Measurements from ENCODE around the gene CXXC1.
"Not testable (repeated sequence)": the region's sequence is repeated elsewhere in the genome, so short reads cannot be mapped to it uniquely, and the experiment has no call there.

CXXC1 gene

GRCh38 chr18:50297621-50298442 lies 10.3 kb upstream of the CXXC1 start:
- peak; percentile 38 for DNase-seq (ENCODE audit: low read depth)

DNA sequence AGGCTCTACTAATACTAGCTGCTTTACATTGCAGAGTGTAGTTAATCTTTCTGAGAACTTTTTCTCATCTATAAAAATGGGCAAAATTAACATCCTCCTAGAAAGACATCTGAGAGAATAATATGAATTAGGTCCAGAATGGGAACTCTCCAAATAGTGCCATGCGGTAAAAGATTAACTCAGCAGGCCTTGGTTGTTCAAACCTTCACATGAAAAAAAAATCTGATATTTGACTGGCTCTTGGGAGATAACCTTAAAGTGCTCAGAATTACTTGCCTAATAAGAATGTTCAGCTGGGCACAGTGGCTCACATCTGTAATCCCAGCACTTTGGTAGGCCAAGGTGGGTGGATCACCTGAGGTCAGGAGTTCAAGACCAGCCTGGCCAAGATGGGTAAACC lies 5.5 kb upstream of the CXXC1 start:
- DNase-seq (ENCODE audit: low read depth), result no peak

DNA sequence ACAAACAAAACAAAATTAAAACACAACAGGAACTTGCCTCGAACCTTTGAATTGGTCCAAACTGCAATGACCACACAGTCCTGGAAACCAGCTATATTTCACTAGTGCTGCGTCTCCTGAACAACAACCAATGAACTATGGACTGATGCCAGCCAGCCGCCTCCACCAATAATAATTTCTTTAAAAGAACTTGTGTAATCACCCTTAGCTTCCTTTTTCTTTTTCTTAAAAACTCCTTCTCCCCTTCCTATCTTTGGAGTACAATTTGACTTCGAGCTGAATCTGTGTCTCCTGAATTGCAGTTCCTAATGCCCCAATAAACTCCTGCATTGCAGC lies 1.6 kb upstream of the CXXC1 start:
- no peak for DNase-seq (ENCODE audit: low read depth)

DNA sequence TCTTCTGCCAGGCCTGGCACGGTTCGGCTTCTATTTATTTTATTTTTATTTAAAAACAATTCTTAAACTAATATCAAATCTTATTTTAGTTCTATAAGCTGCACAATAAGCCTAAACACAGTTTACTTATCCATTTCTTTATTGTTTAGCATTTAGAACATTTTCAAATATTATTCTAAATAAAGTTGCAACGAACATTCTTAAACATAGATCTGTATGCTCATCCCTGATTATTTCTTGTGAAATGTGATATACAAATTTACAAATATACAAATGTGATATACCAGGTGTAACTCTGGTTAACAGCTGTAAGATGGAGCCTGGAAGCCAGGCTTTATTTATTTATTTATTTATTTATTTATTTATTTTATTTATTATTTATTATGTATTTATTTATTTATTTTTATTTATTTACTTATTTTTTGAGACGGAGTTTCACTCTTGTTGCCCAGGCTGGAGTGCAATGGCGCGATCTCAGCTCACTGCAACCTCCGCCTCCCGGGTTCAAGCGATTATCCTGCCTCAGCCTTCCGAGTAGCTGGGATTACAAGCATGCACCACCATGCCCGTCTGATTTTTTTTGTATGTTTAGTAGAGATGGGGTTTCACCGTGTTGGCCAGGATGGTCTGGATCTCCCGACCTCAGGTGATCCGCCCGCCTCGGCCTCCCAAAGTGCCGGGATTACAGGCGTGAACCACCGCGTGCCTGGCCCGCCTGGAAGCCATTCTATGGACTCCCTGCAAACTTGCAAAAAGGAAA lies 1.0 kb upstream of the CXXC1 start:
- not testable (repeated sequence) for DNase-seq (ENCODE audit: low read depth)

DNA sequence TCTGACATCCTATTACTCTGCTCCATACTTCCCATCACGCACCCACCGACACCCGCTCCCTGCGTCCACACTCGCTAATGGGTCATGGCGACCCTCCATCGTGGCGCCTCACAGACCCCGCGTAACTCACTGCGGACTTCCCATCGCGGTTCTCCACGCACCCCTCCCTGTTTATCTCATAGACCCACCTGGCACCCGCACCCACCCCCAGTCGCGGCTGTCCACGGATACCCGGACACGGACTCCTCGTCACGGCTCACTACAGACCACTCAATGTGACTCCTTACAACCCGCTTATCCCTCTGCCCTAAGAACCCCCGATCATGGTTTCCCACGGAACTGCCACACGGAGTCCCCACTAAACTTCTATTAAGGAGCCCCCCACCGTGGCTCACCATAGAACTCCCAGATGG lies 458 bp downstream of the CXXC1 start:
- DNase-seq (ENCODE audit: low read depth), result no peak

DNA sequence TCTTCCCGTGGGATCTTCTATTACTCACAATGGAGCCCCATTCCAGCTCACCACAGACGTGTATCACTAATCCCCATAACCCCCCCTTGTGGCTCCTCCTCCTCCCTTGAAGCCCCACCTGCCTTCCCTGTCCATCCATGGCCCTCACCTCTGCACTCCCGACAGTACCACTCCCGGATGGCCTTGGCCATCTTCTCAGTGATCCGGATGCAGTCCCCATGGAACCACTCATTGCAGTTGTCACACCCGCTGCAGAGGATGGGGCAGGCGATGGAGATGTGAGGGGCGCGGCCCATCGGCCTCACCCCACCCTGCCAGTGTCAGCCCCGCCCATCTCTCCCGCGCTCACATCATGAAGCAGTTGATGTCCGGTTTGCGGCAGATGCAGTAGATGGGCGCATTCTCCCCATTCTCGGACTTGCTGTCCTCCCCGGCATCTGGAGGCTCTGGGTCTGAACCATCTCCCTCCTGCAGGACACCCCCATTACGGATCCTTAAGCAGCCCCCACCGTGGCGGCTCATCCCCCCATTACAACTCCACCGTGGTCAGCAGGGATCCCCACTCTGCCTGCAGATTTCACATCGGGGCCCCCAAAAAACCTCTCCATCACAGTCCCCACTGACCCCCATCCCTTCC lies 983 bp downstream of the CXXC1 start:
- no peak for DNase-seq (ENCODE audit: low read depth)

DNA sequence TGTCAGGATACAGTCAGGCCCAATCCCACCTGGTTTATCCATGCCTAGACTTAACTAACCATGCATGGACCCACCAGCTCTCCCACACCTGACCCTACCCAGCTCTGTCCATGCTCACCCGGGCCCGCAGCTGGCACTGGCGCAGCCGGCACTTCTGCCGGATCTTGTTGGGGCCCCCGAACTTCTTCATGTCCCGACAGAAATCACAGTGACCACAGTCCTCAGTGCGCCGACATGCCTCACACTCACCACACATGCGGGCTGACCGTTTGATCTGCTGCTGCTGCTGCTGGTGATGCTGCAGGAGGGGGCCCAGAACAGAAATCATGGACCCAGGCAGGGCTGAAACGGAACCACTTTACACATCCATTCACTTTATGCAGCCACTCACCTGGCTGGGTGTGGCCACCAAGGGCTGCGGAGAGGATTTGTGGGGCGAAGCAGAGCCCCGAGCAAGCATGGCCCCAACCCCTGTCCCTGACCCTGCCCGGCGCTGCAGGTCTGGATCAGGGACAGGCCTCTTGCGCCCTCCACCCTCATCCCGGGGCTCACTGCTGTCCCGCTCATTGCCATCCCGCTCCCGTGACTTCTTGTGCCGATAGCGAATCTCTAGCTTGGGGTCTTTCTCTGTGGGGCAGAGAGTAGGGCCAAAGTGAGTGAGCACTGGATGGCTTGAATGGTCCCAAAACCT lies 1.7 kb downstream of the CXXC1 start:
- no peak for DNase-seq (ENCODE audit: low read depth)

- DNase-seq (ENCODE audit: low read depth), result no peak
Measured at GRCh38 chr18:50285071-50285470, 2.4 kb downstream of the CXXC1 start.

GRCh38 chr18:50284255-50284885 lies 3.1 kb downstream of the CXXC1 start:
- no peak for DNase-seq (ENCODE audit: low read depth)

DNA sequence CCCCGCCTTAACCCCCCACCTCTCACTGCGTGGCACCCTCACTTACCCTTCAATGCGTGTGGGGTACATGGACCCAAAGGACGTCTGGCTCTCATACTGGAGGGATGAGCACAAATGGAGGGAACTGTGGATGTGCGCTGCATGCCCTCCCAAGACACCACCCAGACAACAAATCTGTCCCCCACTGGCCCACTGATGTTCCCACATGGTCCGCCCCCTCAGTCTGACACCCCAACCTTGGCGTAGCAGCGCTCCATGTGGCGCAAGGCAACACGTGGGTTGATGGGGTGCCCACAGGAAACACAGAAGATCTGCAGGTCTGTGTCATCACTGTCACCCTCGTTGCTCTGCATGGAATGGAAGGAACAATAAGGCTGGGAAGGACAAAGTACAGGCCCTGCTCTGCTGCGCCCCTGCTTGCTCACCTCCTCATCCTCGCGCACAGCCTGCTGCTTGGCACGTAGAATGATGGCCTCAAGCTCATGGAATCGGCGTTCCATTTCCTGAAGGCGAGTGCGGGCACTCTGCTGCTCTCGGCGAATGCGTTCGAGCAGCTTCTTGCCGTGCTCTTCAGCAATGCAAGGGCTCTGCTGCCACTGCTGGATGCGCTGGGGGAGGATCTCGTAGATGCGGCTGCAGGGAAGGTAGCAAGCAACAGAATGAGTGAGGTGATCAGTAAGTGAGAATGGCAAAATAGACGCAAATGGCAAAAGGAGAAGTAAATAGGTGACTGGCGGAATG lies 3.9 kb downstream of the CXXC1 start:
- DNase-seq (ENCODE audit: low read depth), result no peak

- no peak for DNase-seq (ENCODE audit: low read depth)
Measured at GRCh38 chr18:50282521-50283335, 4.8 kb downstream of the CXXC1 start.

DNA sequence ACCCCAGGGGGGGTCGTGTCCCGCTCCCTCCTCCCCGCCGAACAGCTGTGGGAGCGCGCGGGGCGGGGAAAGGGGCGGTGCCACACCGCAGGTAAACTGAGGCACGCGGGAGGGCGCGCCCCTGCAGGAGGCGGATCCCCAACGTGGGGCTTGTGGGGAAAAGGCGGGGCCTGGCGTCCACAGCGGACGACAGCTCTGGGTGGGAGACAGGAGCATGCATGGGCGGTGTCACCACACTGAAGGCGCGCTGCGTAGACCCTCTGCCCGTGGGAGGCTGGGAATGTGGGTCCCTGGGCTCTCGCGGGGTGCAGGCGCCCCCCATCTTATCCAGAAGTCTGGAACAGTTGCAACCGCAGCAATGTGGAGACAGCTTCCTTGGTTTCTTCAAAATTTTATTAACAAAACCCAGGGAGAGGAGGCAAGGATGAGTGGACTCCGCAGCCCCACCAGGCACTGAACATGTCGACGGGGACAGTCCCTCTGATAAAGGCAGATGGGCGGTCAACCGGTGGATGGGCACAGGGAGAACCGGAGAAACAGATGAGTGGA lies 5.4 kb downstream of the CXXC1 start:
- DNase-seq (ENCODE audit: low read depth), result no peak

DNA sequence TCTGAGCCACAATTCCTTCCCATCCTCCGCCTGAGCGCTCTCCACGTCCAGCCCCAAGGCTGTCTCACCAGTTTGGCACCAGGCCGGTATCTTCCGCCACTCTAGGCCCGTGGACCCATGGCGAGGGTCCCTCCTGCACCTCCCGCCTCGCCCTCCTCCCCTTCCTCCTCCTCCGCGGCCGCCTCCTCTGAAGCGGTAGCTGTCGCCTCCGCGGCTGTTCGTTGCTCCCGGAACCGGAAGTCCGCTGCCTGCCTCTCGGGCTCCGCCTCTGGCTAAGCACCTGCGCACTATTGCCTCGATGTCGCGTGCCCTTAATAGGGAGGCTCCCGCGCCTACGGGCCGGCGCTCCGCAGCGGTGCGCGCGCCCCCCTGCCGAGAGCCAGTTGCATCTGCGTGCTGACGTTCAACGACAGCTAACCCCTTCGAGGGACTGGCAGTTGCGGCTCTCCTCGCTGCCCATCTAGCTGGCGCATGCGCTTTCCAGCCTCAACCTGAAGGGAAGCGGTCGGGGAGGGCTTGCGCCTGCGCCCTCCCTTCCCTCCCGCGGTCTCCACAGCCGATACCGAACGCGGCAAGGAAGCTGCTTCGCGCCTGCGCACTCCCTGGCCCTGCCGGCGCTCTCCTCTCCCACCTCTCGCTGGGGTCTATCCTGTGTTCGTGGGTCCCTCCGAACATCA lies 6.1 kb downstream of the CXXC1 start, which contains the start of gene MBD1:
Gene MBD1, minus strand, starts transcription at position 229 of the 677 bp plus-strand sequence. CDS start 1,531 bp downstream, outside the sequence.
- peak; percentile 88 for DNase-seq (ENCODE audit: low read depth)

DNA sequence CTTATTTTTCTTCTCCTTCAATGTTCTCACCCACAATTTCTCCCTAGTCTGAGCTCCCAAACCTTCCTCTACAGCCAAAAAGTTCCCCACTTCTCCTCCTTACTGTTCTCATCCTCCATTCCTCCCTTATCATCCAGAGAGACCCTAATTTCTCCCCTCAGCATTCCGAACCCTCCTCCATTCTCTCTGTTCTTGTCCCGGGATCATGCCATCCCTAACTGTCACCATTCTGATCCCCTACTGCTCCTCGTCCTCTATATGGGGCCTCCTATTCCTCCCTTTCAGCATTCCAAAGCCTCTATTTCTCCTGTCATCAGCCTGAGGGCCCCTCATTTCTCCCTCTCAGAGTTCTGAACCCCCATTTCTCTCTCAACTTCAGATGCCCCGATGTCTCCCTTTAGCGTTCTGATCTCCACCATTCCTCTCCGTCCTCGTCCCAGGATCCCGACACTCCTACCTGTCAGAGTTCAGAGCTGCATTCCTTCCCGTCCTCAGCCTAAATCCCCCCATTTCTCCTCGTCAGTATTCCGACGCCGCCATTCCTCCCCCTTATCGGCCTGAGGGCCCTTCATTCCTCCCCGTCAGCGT lies 6.7 kb downstream of the CXXC1 start:
- no peak for DNase-seq (ENCODE audit: low read depth)

- no peak for DNase-seq (ENCODE audit: low read depth)
Measured at GRCh38 chr18:50279752-50280151, 7.7 kb downstream of the CXXC1 start.

GRCh38 chr18:50277942-50278341 lies 9.6 kb downstream of the CXXC1 start:
- no peak for DNase-seq (ENCODE audit: low read depth)

DNA sequence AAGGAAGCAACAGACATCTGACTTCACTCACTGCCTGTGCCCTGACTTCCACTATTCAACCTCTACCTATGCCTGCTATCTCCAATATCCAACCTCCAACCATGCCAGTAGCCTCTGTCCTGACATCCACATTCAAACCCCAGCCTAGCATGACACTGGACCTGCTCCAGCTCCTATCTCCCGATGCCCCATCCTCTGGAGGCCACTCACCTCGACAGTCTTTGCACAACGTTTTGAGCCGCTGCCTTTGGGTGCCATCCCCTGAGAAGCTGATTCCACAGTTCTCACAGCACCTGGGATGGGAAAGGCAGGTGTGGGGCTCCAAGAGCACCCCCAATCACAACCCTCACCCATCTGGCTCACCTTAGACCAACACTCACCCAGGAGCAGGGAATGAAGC lies 11.0 kb downstream of the CXXC1 start:
- no peak for DNase-seq (ENCODE audit: low read depth)

DNA sequence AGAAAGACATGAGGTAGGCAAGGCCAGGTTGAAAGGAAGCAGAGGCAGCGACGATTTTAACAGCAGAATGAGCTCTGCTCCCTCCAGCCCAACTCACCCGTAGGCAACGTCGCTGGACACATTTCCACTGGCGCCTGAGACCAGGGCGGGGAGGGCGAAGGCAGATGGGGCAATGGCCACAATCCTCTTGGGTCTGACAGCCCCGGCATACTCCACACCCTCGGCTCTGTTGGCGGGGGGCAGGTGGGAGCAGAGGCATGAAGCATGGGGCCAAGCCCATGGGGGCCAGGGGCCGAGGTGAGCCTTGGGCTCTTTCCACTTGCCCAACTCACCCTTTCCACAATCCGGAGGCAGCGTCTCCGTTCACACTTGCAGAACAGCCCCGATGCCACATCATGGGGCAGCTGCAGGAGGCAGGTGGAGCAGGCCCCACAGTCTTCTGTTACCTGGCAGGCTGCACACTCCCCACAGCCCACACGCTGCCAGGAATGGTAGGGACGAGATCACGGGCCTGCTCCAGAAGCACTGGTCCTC lies 11.9 kb downstream of the CXXC1 start:
- DNase-seq (ENCODE audit: low read depth), result no peak

GRCh38 chr18:50274941-50275340 lies 12.6 kb downstream of the CXXC1 start:
- DNase-seq (ENCODE audit: low read depth), result no peak

Data from CMK (cell line).